Hepatocyte (in vitro differentiated cells): ENCODE measurements around the gene DYRK1A.

Source experiments
- CTCF ChIP-seq: fragments of 200-600 bp; sonication (generic); IDR thresholded peaks from 2 replicates; pipeline ENCODE4 v1.5.1; 2016; ENCODE audit warnings: antibody characterized with exemption, mild to moderate bottlenecking; ENCODE audit not compliant: poor library complexity
- EZH2 ChIP-seq: fragments of 200-600 bp; sonication (generic); IDR thresholded peaks from 2 replicates; pipeline ENCODE4 v1.6.1; 2016; ENCODE audit warnings: antibody characterized with exemption, mild to moderate bottlenecking, borderline replicate concordance

- no peak for TF ChIP-seq CTCF
- no peak for TF ChIP-seq EZH2
Measured at GRCh38 chr21:37425684-37426083, 59.1 kb downstream of the DYRK1A start.
